HG03469 (cell line): ENCODE measurements around the gene JAK2.
"Not testable (repeated sequence)": the region's sequence is repeated elsewhere in the genome, so short reads cannot be mapped to it uniquely, and the experiment has no call there.

Source experiments
- ATAC-seq: cut with Tn5 transposase; IDR thresholded peaks from one replicate; pipeline ENCODE4 v1.9.1; 2021; ENCODE audit warnings: mild to moderate bottlenecking, moderate library complexity, moderate number of reproducible peaks; ENCODE audit not compliant: unreplicated experiment

The JAK2 gene

GRCh38 chr9:5041390-5042115 lies 56.5 kb downstream of the JAK2 start:
- no peak for ATAC-seq

GRCh38 chr9:5042661-5043178 lies 57.6 kb downstream of the JAK2 start:
- no peak for ATAC-seq

GRCh38 chr9:5043381-5043780 lies 58.3 kb downstream of the JAK2 start:
- no peak for ATAC-seq

GRCh38 chr9:5044160-5044559 lies 59.1 kb downstream of the JAK2 start:
- ATAC-seq: no peak

DNA sequence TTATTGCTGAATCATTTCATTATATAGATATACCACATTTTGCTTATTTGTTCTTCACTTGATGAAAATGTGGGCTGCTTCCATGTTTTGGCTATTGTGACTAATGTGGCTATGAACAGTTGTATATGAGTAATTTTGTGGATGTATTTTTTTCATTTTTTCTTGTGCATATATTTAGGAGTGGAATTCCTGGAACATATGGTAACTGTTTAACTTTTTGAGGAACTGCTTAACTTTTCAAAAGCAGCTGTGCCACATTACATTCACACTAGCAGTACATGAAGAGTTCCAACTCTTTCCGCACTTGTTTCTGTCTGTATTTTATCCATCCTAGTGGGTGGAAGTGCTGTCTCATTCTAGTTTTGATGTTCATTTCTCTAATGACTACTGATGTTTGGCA lies 67.8 kb downstream of the JAK2 start:
- ATAC-seq: no peak

DNA sequence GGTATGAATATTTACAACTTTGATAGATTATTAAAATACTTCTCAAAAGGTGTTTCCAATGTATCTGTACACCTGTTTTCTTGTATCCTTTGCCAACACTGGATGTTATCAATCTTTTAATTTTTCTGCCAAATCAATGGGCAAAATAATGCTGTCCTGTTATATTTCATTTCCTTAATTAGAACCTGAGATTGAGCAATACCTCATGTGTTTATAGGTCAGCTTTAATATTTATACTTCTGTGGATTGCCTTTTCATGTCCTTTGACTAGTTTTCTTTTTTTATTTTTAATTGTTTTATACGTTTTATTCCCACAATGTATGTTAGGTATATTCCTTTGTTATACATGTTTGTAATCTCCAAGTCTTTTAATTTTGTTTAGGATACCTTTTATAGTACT lies 77.6 kb downstream of the JAK2 start:
- no peak for ATAC-seq

GRCh38 chr9:5072871-5073270 lies 87.8 kb downstream of the JAK2 start:
- ATAC-seq: no peak

DNA sequence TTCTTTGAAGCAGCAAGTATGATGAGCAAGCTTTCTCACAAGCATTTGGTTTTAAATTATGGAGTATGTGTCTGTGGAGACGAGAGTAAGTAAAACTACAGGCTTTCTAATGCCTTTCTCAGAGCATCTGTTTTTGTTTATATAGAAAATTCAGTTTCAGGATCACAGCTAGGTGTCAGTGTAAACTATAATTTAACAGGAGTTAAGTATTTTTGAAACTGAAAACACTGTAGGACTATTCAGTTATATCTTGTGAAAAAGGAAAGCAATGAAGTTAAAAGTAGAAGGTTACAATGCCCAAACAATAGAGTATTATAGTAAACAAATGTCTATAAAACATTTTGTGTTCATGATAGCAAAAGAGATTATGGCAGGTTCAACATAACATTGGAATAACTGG lies 88.6 kb downstream of the JAK2 start:
- ATAC-seq: no peak

DNA sequence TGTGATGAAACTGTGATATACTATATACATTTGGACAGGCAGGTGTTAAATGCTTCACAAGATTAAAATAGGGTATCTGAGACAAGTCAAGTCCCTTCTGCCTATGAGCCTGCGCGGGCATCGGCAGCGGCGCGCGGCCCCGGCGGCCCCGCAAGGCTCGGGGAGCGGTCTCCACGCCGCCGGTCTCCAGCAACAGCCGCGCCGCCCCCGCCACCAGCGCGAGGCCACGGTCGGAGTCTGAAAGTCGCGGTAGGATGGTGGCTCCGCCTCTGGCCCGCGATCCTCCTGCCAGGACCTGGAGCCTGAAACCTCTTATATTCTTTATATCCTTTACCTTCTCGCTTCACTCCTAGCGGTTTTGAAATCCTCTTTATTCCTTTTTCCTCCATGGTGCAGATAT lies 100.9 kb downstream of the JAK2 start:
- no peak for ATAC-seq

DNA sequence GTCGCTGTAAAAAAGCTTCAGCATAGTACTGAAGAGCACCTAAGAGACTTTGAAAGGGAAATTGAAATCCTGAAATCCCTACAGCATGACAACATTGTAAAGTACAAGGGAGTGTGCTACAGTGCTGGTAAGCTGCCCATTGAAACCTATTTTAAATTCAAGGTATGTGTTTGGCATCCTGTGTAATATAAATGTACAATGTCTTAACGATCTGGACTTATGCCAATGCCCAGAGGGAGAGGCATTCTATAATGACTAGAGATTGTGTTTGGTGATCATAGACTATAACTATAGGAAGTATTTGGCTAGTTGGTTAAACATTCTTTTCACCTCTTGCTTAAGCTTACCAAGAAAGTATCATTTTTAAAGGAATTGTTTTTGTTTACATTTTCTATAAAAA lies 104.7 kb downstream of the JAK2 start:
- ATAC-seq: no peak

DNA sequence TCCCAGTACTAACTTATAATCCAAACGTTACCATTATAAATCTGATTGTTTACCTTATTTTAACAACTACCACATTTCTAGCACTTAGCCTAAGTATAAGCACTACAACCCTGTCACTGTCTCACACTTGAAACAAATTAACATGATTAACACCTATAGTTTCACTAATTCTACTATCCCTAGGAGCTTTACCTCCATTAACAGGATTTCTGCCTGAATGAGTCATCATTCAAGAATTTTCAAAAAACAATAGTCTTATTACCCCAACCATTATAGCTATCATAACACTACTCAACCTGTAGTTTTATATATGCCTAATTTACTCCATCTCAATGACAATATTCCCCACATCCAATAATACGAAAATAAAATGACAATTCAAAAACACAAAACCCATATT lies 110.7 kb downstream of the JAK2 start:
- ATAC-seq: no peak

GRCh38 chr9:5099466-5099865 lies 114.4 kb downstream of the JAK2 start:
- ATAC-seq: no peak

DNA sequence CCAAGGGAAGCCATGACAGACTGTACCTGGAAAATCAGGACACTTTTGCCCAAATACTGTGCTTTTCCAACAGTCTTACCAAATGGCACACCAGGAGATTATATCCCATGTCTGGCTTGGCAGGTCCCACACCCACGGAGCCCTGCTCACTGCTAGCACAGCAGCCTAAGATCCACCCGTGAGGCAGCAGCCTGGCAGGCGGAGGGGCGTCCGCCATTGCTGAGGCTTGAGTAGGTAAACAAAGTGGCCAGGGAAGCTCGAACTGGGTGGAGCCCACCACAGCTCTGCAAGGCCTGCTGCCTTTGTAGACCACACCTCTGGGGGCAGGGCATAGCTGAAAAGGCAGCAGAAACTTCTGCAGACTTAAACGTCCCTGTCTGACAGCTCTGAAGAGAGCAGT lies 116.1 kb downstream of the JAK2 start:
- ATAC-seq: not testable (repeated sequence)

DNA sequence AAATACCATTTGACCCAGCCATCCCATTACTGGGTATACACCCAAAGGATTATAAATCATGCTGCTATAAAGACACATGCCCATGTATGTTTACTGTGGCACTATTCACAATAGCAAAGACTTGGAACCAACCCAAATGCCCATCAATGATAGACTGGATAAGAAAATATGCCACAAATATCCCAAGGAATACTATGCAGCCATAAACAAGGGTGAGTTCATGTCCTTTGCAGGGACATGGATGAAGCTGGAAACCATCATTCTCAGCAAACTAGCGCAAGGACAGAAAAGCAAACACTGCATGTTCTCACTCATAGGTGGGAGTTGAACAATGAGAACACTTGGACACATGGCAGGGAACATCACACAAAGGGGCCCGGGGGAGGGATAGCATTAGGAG lies 121.4 kb downstream of the JAK2 start:
- not testable (repeated sequence) for ATAC-seq

GRCh38 chr9:5110867-5111681 lies 126.0 kb downstream of the JAK2 start:
- ATAC-seq: no peak

DNA sequence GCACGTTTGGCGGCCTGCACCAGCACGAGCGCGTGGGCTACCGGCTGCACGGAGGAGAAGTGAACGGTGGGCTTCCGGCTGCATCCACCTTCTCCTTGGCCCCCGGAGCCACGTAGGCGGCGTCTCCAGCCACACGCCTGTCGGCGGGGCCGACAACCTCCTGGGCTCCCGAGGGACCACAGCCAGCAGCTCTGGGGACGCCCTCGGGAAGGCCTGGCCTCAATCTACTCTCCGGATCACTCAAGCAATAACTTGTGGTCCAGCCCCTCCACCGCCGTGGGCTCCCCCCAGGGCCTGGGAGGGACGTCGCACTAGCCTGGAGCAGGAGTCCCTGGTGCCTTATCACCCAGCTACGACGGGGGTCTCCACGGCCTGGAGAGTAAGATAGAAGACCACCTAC lies 126.6 kb downstream of the JAK2 start:
- ATAC-seq: no peak

- no peak for ATAC-seq
Measured at GRCh38 chr9:5112109-5112592, 127.1 kb downstream of the JAK2 start.

- no peak for ATAC-seq
Measured at GRCh38 chr9:5112646-5113045, 127.6 kb downstream of the JAK2 start.

GRCh38 chr9:5113523-5113922 lies 128.5 kb downstream of the JAK2 start:
- no peak for ATAC-seq

DNA sequence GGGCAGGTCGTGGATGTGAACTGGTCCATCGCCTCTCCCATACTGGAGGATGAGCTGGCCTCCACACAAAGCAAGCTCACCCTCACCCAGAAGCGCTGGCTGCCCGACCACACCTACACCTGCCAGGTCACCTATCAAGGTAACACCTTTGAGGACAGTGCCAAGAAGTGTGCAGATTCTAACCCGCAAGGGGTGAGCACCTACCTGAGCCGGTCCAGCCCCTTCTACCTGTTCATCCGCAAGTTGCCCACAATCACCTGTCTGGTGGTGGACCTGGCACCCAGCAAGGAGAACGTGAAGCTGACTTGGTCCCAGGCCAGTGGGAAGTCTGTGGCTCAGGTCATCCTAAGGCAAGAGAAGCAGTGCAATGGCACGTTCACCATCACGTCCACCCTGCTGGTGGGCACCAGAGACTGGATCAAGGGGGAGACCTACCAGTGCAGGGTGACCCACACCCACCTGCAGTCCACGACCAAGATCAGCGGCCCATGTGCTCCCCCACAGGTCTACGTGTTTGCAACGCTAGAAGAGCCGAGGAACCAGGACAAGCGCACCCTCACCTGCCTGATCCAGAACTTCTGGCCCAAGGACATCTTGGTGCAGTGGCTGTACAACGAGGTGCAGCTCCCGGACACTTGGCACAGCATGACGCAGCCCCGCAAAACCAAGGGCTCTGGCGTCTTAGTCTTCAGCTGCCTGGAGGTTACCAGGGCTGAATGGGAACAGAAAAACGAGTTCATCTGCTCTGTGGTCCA lies 129.1 kb downstream of the JAK2 start:
- ATAC-seq: no peak

- no peak for ATAC-seq
Measured at GRCh38 chr9:5122116-5122515, 137.0 kb downstream of the JAK2 start.
